Measurements from ENCODE around the gene DNAJC21. TPM values are rescaled to one million over a fixed set of nuclear protein-coding genes. Genes with fewer than 3 reads are reported as not detected.

The DNAJC21 gene
- total and polyA plus RNA-seq, 9 of the 15 experiments (the other 6 are each of a cell fraction or from before 2014, with no cell fraction given), result 26.6 to 105 (median 70.7) TPM

GRCh38 chr5:34895641-34896419 is 33.5 kb upstream of the DNAJC21 start (continued):
- TF ChIP-seq E2F8 (IDR thresholded peaks at IDR 0.05; ENCODE audit: low read depth, partially characterized antibody) (no peak), DEAF1 (CRISPR knock-in tag; IDR thresholded peaks at IDR 0.05) (0 out of 2 replicates have a peak, but pooled peaks have one; percentile 23), HDAC1 (IDR thresholded peaks at IDR 0.05) (no peak; a peak in 1 of 4 replicates), TCF3 (CRISPR knock-in tag; IDR thresholded peaks at IDR 0.05) (peak; percentile 75), ASH1L (IDR thresholded peaks at IDR 0.05; ENCODE audit: borderline replicate concordance, low read depth, partially characterized antibody) (no peak), REST (IDR thresholded peaks at IDR 0.05; ENCODE audit: borderline replicate concordance) (peak; percentile 49; the same call in 1 of the 2 replicates), REST (CRISPR knock-in tag; IDR thresholded peaks at IDR 0.05; ENCODE audit: low read depth) (no peak), ZFP1 (CRISPR knock-in tag; IDR thresholded peaks at IDR 0.05) (no peak)
